HepG2 (cell line): ENCODE data around the gene TBRG1. TPM values are rescaled to one million over a fixed set of nuclear protein-coding genes. Genes with fewer than 3 reads are reported as not detected.

Source experiments
- KAT7 ChIP-seq: IDR thresholded peaks from 2 replicates; pipeline ENCODE4 v1.6.1; 2018; ENCODE audit warnings: borderline replicate concordance, missing compliant biosample characterization
- PITX1 ChIP-seq: sonication (generic); formaldehyde crosslinking; IDR thresholded peaks from 2 replicates; pipeline ENCODE4 v1.5.1; 2020; ENCODE audit warnings: mild to moderate bottlenecking, missing genetic modification reagents
- PPARG ChIP-seq: conservative IDR thresholded peaks from 2 replicates; pipeline ENCODE4 v1.6.1; 2016; ENCODE audit warnings: missing biosample characterization, missing genetic modification reagents
- SP140L ChIP-seq: sonication (generic); formaldehyde crosslinking; IDR thresholded peaks from 2 replicates; pipeline ENCODE4 v1.4.0; 2020; ENCODE audit warnings: missing genetic modification reagents, borderline replicate concordance
- ZBTB1 ChIP-seq: sonication (generic); formaldehyde crosslinking; IDR thresholded peaks from 2 replicates; pipeline ENCODE4 v1.4.0; 2020; ENCODE audit warnings: missing genetic modification reagents, borderline replicate concordance
- ZNF326 ChIP-seq: sonication (generic); formaldehyde crosslinking; IDR thresholded peaks from 2 replicates; pipeline ENCODE4 v1.4.0; 2020; ENCODE audit warnings: missing genetic modification reagents, borderline replicate concordance
- ZNF614 ChIP-seq: IDR thresholded peaks from 2 replicates; pipeline ENCODE4 v1.6.1; 2018; ENCODE audit warnings: missing biosample characterization, missing genetic modification reagents, inconsistent platforms, borderline replicate concordance
- polyA plus RNA-seq, 8 experiments: library from polyadenylated mRNA; depleted of rRNA in 3 of 8; stranded (reverse) in 7 of 8; unstranded in 1 of 8; fragments of >200 nt; fragmentation: Illumina TruSeq in 4 of 8; extraction: Trizol in 4 of 8; gene quantifications; 2 replicates each; pipeline versions ENCODE4 v1.2.1 to v1.2.3, GENCODE V29; 2011 to 2016; ENCODE audit warnings: low read depth in 4 of 8, missing spikeins in 1 of 8, mixed read lengths in 1 of 8; ENCODE audit not compliant: insufficient read depth in 1 of 8
- total RNA-seq, 5 experiments: library from RNA; depleted of rRNA; stranded (reverse); fragments of >200 nt; fragmentation: Illumina TruSeq; extraction: Trizol; gene quantifications; 2 replicates each; pipeline ENCODE4 v1.2.3, GENCODE V29; 2016; ENCODE audit warnings: low read depth in 1 of 5
- TF ChIP-seq, protein P1 (sequence below), 2 experiments: sonication (generic) in 1 of 2; formaldehyde crosslinking in 1 of 2; IDR thresholded peaks; 2 replicates each; pipeline versions ENCODE4 v1.4.0 to v1.6.1; 2018 to 2020; ENCODE audit warnings: missing genetic modification reagents in 2 of 2, borderline replicate concordance in 1 of 2, low read depth in 1 of 2, mild to moderate bottlenecking in 1 of 2, missing biosample characterization in 1 of 2
- TF ChIP-seq, protein P2 (sequence below): sonication (generic); formaldehyde crosslinking; IDR thresholded peaks from 2 replicates; pipeline ENCODE4 v1.5.0; 2020; ENCODE audit warnings: mild to moderate bottlenecking, missing genetic modification reagents, borderline replicate concordance
- TF ChIP-seq, protein P3 (sequence below): sonication (generic); formaldehyde crosslinking; IDR thresholded peaks from 2 replicates; pipeline ENCODE4; 2020; ENCODE audit warnings: missing genetic modification reagents, mild to moderate bottlenecking, borderline replicate concordance
- TF ChIP-seq, protein P4 (sequence below): sonication (generic); formaldehyde crosslinking; IDR thresholded peaks from 2 replicates; pipeline ENCODE4 v1.9.0; 2021; ENCODE audit warnings: missing genetic modification reagents, mild to moderate bottlenecking, borderline replicate concordance
- TF ChIP-seq, protein P5 (sequence below): IDR thresholded peaks from 2 replicates; pipeline ENCODE4 v1.6.1; 2016; ENCODE audit warnings: mild to moderate bottlenecking, missing biosample characterization, missing genetic modification reagents

TBRG1 gene
- total and polyA plus RNA-seq, 2 of the 13 experiments (the other 11 are each of a cell fraction or from before 2014, with no cell fraction given) = 21.7 to 25.6 TPM

DNA sequence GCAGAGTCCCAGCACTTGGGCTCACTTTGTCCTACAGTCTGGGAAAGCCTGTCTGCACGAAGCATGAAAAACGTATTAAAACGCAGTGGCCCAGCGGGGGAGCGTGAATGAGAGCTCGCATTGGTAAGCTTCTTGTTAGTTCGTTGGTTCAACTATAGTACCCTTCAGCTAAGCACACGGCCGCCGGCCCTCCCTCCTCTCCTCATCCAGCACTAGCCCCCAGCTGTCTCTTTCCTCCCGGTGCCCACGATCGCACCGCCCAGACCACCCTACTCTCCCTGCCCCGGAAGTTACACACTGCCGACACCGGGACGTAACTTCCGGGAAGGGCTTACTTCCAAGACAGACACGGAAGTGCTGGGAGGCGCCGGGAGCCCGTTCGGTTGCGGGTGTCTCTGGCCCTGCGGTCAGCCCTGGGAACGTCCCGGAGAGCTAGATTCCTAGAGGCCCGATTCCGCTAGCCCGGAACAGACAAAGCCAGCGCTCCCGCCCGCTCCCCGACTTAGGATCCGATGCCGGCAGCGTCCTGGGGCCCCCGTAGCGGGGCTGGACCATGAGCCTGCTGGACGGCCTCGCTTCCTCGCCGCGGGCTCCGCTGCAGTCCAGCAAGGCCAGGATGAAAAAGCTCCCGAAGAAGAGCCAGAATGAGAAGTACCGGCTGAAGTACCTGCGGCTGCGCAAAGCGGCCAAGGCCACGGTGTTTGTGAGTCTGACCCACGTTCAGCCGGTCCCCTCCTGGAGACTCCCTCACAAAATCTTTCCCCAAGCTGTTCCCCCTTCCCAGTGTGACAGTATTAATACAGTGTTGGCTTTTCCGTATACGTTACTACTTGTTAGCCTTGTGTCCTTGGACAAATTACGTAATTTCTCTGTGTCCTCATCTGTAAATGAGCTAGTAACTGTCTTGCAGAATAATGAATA, at the start of gene TBRG1 (continued):
- TF ChIP-seq, protein P1, sequence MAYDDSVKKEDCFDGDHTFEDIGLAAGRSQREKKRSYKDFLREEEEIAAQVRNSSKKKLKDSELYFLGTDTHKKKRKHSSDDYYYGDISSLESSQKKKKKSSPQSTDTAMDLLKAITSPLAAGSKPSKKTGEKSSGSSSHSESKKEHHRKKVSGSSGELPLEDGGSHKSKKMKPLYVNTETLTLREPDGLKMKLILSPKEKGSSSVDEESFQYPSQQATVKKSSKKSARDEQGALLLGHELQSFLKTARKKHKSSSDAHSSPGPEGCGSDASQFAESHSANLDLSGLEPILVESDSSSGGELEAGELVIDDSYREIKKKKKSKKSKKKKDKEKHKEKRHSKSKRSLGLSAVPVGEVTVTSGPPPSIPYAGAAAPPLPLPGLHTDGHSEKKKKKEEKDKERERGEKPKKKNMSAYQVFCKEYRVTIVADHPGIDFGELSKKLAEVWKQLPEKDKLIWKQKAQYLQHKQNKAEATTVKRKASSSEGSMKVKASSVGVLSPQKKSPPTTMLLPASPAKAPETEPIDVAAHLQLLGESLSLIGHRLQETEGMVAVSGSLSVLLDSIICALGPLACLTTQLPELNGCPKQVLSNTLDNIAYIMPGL (CRISPR knock-in tag; IDR thresholded peaks at IDR 0.05; ENCODE audit: borderline replicate concordance in 1 of 2, low read depth in 1 of 2) = peak; percentile 75 to 84
- TF ChIP-seq ZBTB1 (CRISPR knock-in tag) = no peak
- TF ChIP-seq KAT7 (CRISPR knock-in tag) = peak; percentile 62; the same call in 1 of the 2 replicates
- TF ChIP-seq, protein P2, sequence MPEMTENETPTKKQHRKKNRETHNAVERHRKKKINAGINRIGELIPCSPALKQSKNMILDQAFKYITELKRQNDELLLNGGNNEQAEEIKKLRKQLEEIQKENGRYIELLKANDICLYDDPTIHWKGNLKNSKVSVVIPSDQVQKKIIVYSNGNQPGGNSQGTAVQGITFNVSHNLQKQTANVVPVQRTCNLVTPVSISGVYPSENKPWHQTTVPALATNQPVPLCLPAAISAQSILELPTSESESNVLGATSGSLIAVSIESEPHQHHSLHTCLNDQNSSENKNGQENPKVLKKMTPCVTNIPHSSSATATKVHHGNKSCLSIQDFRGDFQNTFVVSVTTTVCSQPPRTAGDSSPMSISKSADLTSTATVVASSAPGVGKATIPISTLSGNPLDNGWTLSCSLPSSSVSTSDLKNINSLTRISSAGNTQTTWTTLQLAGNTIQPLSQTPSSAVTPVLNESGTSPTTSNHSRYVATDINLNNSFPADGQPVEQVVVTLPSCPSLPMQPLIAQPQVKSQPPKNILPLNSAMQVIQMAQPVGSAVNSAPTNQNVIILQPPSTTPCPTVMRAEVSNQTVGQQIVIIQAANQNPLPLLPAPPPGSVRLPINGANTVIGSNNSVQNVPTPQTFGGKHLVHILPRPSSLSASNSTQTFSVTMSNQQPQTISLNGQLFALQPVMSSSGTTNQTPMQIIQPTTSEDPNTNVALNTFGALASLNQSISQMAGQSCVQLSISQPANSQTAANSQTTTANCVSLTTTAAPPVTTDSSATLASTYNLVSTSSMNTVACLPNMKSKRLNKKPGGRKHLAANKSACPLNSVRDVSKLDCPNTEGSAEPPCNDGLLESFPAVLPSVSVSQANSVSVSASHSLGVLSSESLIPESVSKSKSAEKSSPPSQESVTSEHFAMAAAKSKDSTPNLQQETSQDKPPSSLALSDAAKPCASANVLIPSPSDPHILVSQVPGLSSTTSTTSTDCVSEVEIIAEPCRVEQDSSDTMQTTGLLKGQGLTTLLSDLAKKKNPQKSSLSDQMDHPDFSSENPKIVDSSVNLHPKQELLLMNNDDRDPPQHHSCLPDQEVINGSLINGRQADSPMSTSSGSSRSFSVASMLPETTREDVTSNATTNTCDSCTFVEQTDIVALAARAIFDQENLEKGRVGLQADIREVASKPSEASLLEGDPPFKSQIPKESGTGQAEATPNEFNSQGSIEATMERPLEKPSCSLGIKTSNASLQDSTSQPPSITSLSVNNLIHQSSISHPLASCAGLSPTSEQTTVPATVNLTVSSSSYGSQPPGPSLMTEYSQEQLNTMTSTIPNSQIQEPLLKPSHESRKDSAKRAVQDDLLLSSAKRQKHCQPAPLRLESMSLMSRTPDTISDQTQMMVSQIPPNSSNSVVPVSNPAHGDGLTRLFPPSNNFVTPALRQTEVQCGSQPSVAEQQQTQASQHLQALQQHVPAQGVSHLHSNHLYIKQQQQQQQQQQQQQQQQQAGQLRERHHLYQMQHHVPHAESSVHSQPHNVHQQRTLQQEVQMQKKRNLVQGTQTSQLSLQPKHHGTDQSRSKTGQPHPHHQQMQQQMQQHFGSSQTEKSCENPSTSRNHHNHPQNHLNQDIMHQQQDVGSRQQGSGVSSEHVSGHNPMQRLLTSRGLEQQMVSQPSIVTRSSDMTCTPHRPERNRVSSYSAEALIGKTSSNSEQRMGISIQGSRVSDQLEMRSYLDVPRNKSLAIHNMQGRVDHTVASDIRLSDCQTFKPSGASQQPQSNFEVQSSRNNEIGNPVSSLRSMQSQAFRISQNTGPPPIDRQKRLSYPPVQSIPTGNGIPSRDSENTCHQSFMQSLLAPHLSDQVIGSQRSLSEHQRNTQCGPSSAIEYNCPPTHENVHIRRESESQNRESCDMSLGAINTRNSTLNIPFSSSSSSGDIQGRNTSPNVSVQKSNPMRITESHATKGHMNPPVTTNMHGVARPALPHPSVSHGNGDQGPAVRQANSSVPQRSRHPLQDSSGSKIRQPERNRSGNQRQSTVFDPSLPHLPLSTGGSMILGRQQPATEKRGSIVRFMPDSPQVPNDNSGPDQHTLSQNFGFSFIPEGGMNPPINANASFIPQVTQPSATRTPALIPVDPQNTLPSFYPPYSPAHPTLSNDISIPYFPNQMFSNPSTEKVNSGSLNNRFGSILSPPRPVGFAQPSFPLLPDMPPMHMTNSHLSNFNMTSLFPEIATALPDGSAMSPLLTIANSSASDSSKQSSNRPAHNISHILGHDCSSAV (CRISPR knock-in tag) = no peak
- TF ChIP-seq, protein P3, sequence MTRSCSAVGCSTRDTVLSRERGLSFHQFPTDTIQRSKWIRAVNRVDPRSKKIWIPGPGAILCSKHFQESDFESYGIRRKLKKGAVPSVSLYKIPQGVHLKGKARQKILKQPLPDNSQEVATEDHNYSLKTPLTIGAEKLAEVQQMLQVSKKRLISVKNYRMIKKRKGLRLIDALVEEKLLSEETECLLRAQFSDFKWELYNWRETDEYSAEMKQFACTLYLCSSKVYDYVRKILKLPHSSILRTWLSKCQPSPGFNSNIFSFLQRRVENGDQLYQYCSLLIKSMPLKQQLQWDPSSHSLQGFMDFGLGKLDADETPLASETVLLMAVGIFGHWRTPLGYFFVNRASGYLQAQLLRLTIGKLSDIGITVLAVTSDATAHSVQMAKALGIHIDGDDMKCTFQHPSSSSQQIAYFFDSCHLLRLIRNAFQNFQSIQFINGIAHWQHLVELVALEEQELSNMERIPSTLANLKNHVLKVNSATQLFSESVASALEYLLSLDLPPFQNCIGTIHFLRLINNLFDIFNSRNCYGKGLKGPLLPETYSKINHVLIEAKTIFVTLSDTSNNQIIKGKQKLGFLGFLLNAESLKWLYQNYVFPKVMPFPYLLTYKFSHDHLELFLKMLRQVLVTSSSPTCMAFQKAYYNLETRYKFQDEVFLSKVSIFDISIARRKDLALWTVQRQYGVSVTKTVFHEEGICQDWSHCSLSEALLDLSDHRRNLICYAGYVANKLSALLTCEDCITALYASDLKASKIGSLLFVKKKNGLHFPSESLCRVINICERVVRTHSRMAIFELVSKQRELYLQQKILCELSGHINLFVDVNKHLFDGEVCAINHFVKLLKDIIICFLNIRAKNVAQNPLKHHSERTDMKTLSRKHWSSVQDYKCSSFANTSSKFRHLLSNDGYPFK (CRISPR knock-in tag) = peak; percentile 88; the same call in 1 of the 2 replicates
- no peak for TF ChIP-seq ZNF326 (CRISPR knock-in tag)
- TF ChIP-seq, protein P4, sequence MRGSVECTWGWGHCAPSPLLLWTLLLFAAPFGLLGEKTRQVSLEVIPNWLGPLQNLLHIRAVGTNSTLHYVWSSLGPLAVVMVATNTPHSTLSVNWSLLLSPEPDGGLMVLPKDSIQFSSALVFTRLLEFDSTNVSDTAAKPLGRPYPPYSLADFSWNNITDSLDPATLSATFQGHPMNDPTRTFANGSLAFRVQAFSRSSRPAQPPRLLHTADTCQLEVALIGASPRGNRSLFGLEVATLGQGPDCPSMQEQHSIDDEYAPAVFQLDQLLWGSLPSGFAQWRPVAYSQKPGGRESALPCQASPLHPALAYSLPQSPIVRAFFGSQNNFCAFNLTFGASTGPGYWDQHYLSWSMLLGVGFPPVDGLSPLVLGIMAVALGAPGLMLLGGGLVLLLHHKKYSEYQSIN = no peak
- no peak for TF ChIP-seq PPARG (CRISPR knock-in tag)
- TF ChIP-seq, protein P5, sequence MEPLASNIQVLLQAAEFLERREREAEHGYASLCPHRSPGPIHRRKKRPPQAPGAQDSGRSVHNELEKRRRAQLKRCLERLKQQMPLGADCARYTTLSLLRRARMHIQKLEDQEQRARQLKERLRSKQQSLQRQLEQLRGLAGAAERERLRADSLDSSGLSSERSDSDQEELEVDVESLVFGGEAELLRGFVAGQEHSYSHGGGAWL (CRISPR knock-in tag) = peak; percentile 88
- TF ChIP-seq PITX1 (CRISPR knock-in tag) = no peak; the same call in 1 of the 2 replicates
- no peak for TF ChIP-seq SP140L (CRISPR knock-in tag)
- TF ChIP-seq ZNF614 (CRISPR knock-in tag) = peak; percentile 48; the same call in 1 of the 2 replicates
